Measurements from ENCODE around the gene UTS2B.

Gene UTS2B

DNA sequence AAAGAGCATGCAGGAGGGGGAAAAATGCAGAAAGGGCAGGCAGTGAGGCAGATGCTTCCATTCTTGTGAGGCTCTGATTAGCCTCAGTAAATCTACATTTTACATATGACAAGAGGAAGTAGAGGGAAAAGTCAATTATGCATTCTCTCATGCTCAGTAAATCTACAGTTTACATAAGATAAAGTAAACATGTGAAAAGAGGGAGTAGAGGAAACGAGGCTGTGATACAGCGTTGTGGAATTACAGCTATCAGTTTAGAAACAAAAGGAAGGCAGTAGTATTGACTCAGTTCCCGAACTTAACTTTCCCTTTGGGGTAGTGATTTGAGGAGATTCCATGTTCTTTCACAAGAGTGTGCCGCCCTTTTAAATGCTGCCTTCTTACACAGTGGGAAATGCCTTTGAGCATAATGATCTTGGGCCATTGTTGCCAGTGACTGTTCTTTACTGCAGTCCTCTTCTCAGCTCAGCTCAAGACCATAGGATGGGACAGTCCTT is 92.0 kb downstream of the UTS2B start:
- no peak for DNase-seq (ENCODE audit: low spot score)

DNA sequence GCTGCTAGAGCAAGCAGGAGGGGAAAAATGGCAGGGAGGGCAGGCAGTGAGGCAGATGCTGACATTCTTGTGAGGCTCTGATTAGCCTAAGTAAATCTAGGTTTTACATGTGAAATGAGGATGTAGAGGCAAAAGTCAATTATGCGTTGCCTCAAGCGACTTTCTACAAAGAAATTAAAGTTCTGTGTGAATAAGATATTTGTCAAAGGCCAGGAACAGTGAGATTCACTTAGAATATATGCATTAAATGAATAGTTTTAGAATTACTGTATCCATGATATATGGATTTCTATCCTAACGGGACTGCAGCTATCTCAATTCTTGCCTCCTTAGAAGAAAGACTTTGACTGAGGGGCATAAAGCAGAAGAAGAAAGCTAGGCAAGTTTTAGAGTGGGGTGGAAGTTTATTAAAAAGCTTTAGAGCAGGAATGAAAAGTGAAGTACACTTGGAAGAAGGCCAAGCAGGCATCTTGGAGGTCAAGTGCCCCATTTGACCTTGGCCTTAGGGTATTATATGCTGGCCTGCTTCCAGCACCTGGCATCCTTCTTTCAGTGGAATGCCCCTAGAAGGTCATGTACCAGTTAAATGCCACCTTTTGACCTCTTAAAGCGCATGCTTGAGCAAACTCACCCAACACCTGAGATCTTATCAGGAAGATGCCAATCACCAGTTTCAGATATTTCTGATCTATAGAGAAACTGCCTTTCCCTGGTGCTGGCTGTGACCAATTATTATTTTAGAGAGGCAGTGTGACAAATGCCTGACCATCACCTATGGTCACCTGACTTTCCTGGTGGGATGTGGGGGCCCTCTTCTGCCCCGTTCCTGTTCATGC is 93.1 kb downstream of the UTS2B start:
- no peak for DNase-seq (ENCODE audit: low spot score)

DNA sequence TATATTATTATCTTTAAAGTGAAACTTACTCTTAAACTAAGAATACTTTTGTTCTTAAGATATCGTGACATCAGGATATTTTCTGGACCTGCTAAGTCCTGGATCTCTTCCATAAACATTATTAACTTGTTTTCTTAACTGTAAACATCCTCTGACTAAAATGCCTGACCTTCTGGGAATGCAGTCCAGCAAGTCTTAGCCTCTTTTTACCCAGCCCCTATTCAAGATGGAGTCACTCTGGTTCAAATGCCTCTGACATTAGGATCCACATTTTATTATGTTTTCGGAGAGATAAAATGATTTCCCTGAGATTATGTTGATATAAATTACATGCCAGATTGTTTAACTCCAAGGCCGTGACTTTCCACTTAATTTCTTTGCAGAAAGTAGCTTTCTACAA is 93.7 kb downstream of the UTS2B start:
- DNase-seq (ENCODE audit: low spot score): no peak

DNA sequence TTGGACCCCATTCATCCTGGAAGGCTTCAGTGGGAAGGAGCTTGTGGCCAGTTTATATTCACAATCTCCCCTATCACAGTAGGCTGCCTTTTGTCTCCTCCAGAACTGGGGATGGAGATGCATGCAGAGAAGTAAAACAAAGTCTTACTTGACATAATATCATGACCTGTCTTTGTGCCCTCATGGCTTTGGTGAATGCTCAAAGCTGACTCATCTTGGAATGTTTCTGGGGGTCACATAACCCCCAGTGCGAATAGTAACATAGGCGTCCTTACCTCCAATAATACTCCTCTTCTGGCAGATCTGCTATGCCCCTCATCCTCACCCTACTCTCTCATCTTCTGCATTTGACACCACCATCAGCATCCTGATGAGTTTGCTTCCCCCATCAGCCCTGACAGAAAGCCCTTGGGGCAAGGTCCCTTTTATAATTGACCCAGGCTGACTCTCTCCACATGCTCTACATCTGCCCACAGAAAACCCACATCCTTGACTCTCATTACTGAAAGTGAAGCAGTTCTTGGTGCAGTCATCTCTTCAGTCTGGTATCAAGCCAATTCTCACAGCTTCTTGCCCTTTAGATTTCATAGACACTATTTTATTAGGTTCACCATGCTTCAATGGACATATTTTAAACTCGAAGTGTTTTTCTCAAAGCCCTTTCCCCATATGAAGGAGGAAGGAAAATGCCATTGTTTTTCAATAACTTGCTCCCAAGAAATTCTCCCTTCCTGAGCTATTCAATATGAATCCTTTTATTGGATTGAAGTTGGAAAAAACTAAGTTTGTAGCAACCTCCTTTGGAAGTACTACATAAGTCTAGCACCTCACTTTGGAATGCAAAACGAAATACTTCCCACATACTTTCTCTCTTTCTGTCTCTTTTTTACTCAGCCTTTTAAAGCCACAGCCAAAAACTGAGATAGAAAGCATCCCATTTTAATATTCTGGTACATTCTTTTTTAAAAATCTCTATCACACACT is 94.7 kb downstream of the UTS2B start:
- DNase-seq (ENCODE audit: low spot score): no peak

DNA sequence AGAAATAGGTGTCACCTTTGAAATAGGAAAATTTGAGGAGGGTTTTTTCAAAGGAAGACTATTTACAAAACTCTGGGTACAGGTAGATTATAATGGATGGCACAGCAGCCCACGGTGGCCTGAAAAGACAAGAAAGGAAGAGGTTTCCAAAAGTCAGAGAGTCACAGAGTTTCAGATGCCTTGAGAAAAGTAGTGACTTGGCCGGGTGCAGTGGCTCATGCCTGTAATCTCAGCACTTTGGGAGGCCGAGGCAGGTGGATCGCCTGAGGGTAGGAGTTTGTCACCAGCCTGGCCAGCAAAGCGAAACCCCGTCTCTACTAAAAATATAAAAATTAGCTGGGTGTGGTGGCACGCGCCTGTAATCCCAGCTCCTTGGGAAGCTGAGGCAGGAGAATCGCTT is 96.1 kb downstream of the UTS2B start:
- no peak for DNase-seq (ENCODE audit: low spot score)

DNA sequence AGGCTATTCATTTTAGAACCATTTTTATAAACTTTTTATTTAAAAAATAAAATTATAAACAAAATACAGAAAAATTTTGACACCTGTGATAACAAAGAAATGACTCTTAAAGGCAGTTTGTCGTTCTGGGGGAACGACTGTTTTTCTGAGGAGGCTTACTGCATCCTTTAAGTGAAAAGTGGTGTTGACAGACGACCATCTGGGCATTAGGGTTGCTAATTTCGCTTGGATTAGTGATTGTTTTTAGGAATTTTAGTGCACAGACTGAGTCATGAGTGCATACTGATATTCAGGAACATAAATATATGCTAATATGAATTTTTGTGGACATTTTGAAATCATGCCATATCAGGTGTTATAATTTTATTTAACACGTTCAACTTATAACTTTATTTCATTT is 102.8 kb downstream of the UTS2B start:
- no peak for DNase-seq (ENCODE audit: low spot score)

DNA sequence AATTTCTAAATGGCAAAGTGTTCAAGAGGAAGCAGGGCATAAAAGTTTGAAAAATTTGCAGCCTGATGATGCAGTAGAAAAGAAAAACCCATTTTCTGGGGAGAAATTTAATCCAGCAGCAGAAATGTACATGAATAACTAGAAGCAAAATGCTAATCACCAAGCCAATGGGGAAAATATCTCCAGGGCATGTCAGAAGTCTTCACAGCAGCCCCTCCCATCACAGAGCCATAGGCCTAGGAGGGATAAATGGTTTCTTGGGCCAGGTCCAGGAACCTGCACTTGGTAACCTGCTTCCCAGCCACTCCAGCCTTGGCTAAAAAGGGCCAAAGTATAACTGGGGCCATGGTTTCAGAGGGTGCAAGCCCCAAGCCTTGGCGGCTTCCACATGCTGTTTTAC is 108.7 kb downstream of the UTS2B start:
- no peak for DNase-seq (ENCODE audit: low spot score)

DNA sequence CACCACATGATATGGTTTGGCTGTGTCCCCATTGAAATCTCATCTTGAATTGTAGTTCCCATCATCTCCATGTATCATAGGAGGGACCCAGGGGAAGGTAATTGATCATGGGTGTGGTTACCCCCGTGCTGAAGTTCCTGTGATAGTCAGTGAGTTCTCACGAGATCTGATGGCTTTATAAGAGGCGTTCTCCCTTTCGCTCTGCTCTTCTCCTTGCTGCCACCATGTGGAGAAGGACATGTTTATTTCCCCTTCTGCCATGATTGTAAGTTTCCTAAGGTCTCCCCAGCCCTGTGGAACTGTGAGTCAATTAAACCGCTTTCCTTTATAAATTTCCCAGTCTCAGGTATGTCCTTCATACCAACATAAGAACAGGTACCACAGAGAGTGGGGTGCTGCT is 109.4 kb downstream of the UTS2B start:
- DNase-seq (ENCODE audit: low spot score): no peak

DNA sequence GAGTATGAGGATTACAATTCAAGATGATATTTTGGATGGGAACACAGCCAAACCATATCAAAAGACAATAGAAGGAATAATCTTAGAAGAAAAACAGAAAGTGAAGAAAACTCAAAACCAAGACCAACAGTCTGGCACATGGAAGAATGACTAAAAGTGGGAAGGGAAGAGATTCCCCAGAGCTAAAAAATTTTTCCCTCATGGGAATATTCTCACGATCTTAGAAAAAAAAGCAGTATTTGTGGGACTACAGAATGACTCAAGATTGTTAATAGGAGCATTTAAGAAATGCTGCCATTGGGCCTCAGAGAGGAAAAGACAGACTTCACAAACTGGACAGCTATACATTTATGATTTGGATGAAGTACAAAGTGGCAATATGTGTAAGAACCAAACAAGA is 113.0 kb downstream of the UTS2B start:
- no peak for DNase-seq (ENCODE audit: low spot score)
